ENCODE data around the gene RAB7B.

Gene RAB7B

GRCh38 chr1:206021626-206022365 lies 18.6 kb upstream of the RAB7B start:
- TF ChIP-seq GABPA (IDR thresholded peaks at IDR 0.05; ENCODE audit: low read depth) (no peak), CTCF (IDR thresholded peaks at IDR 0.05; ENCODE audit: insufficient read depth, low read length) (no peak), SPI1 (IDR thresholded peaks at IDR 0.05; ENCODE audit: borderline replicate concordance, low read depth) (no peak), REST (IDR thresholded peaks at IDR 0.05; ENCODE audit: insufficient replicate concordance, low read depth) (no peak)
- Histone ChIP-seq H3K4me3 (replicated peaks; ENCODE audit: insufficient read depth, low read length) (no peak overlapping the region), H3K27ac (replicated peaks) (no peak overlapping the region), H3K27me3 (ENCODE audit: insufficient read depth, poor library complexity, severe bottlenecking) (no peaks in the 10 kb centered on the region)
- DNase-seq (ENCODE audit: low read depth in 1 of 2, low spot score in 1 of 2) = no peak

GRCh38 chr1:206021008-206021625 lies 17.9 kb upstream of the RAB7B start:
- Histone ChIP-seq H3K4me3 (replicated peaks; ENCODE audit: insufficient read depth, low read length) (no peak overlapping the region), H3K27me3 (ENCODE audit: insufficient read depth, poor library complexity, severe bottlenecking) (no peaks in the 10 kb centered on the region), H3K27ac (replicated peaks) (no peak overlapping the region)
- TF ChIP-seq CTCF (IDR thresholded peaks at IDR 0.05; ENCODE audit: insufficient read depth, low read length) (no peak), POLR2AphosphoS5 (IDR thresholded peaks at IDR 0.05; ENCODE audit: low read depth) (no peak), REST (IDR thresholded peaks at IDR 0.05; ENCODE audit: insufficient replicate concordance, low read depth) (no peak), GABPA (IDR thresholded peaks at IDR 0.05; ENCODE audit: low read depth) (no peak), SPI1 (IDR thresholded peaks at IDR 0.05; ENCODE audit: borderline replicate concordance, low read depth) (no peak)
- no peak for DNase-seq (ENCODE audit: low read depth in 1 of 2, low spot score in 1 of 2)

GRCh38 chr1:206020393-206021007 lies 17.3 kb upstream of the RAB7B start:
- Histone ChIP-seq H3K4me3 (replicated peaks; ENCODE audit: insufficient read depth, low read length) (no peak overlapping the region), H3K27me3 (ENCODE audit: insufficient read depth, poor library complexity, severe bottlenecking) (no peaks in the 10 kb centered on the region), H3K27ac (replicated peaks) (no peak overlapping the region)
- DNase-seq (ENCODE audit: low read depth in 1 of 2, low spot score in 1 of 2) = no peak
- TF ChIP-seq CTCF (IDR thresholded peaks at IDR 0.05; ENCODE audit: insufficient read depth, low read length) (no peak), REST (IDR thresholded peaks at IDR 0.05; ENCODE audit: insufficient replicate concordance, low read depth) (no peak), GABPA (IDR thresholded peaks at IDR 0.05; ENCODE audit: low read depth) (no peak), POLR2AphosphoS5 (IDR thresholded peaks at IDR 0.05; ENCODE audit: low read depth) (no peak), SPI1 (IDR thresholded peaks at IDR 0.05; ENCODE audit: borderline replicate concordance, low read depth) (no peak)

All from HL-60 (cell line).